CD14-positive monocyte (primary cell): Measurements from ENCODE around the gene ADAMTS17. TPM values are rescaled to one million over a fixed set of nuclear protein-coding genes. Genes with fewer than 3 reads are reported as not detected.

Experiments
- DNase-seq, 3 donors: peaks; one replicate each; pipeline ENCODE4 v3.0.0-alpha.2; 2011 to 2022
- H2AFZ ChIP-seq: 2 replicates; pipeline ENCODE4 v1.6.0; 2012; ENCODE audit warnings: mild to moderate bottlenecking, low read depth, low read length, inconsistent platforms; ENCODE audit not compliant: insufficient read depth, poor library complexity, severe bottlenecking
- H3K27ac ChIP-seq, 2 donors: 1 replicate in 1 of 2; 2 replicates in 1 of 2; pipeline ENCODE4 v1.5.1; 2012 to 2013; ENCODE audit warnings: low read length in 2 of 2, control low read depth in 1 of 2, inconsistent platforms in 1 of 2, low read depth in 1 of 2, mild to moderate bottlenecking in 1 of 2
- H3K27me3 ChIP-seq, 2 donors: one replicate each; pipeline versions ENCODE4 v1.6.0 to v1.6.1; 2011 to 2013; ENCODE audit warnings: low read length in 2 of 2; ENCODE audit not compliant: control insufficient read depth in 2 of 2, insufficient read depth in 2 of 2
- H3K36me3 ChIP-seq, 2 donors: replicated peaks in 1 of 2; 1 replicate in 1 of 2; 2 replicates in 1 of 2; pipeline versions ENCODE4 v1.5.1 to v1.6.1; 2012 to 2013; ENCODE audit warnings: low read length in 2 of 2, control low read depth in 1 of 2, inconsistent platforms in 1 of 2, mild to moderate bottlenecking in 1 of 2; ENCODE audit not compliant: insufficient read depth in 2 of 2, control insufficient read depth in 1 of 2
- H3K4me1 ChIP-seq, 2 donors: 1 replicate in 1 of 2; 2 replicates in 1 of 2; pipeline versions ENCODE4 v1.5.1 to v1.6.1; 2012 to 2013; ENCODE audit warnings: low read length in 2 of 2, control low read depth in 1 of 2, inconsistent platforms in 1 of 2, mild to moderate bottlenecking in 1 of 2, moderate library complexity in 1 of 2; ENCODE audit not compliant: insufficient read depth in 2 of 2, control insufficient read depth in 1 of 2
- H3K4me2 ChIP-seq: replicated peaks from 2 replicates; pipeline ENCODE3; 2012; ENCODE audit warnings: low read length, moderate library complexity, mild to moderate bottlenecking; ENCODE audit not compliant: poor library complexity, severe bottlenecking; ENCODE audit errors: extremely low read depth
- H3K4me3 ChIP-seq, 3 experiments: fragments of 200-600 bp in 1 of 3; sonication (generic) in 1 of 3; replicated peaks in 1 of 3; 1 replicate in 2 of 3; 2 replicates in 1 of 3; pipeline ENCODE4 v1.5.1; 2011 to 2013; ENCODE audit warnings: low read length in 3 of 3, mild to moderate bottlenecking in 3 of 3, control low read depth in 2 of 3, low read depth in 2 of 3, inconsistent platforms in 1 of 3, moderate library complexity in 1 of 3
- H3K79me2 ChIP-seq: 2 replicates; pipeline ENCODE4 v1.6.0; 2012; ENCODE audit warnings: mild to moderate bottlenecking, control low read depth, inconsistent platforms, low read length, moderate library complexity; ENCODE audit not compliant: insufficient read depth
- H3K9ac ChIP-seq: 2 replicates; pipeline ENCODE4 v1.6.0; 2017; ENCODE audit warnings: low read length, mild to moderate bottlenecking; ENCODE audit not compliant: insufficient read depth, poor library complexity, severe bottlenecking
- H3K9me3 ChIP-seq, 2 donors: replicated peaks in 1 of 2; 1 replicate in 1 of 2; 2 replicates in 1 of 2; pipeline versions ENCODE4 v1.5.1 to v1.6.1; 2012 to 2013; ENCODE audit warnings: low read length in 2 of 2, control low read depth in 1 of 2; ENCODE audit not compliant: control insufficient read depth in 1 of 2, insufficient read depth in 1 of 2
- H4K20me1 ChIP-seq: 2 replicates; pipeline ENCODE4 v1.6.0; 2012; ENCODE audit warnings: mild to moderate bottlenecking, low read length, control low read depth, moderate library complexity; ENCODE audit not compliant: insufficient read depth
- H3K27ac Mint-ChIP-seq, 7 donors: one replicate each; pipeline ENCODE4 v1.8.0; 2020; ENCODE audit warnings: mild to moderate bottlenecking in 7 of 7, mixed read lengths in 7 of 7, moderate library complexity in 6 of 7, inconsistent platforms in 2 of 7
- H3K27me3 Mint-ChIP-seq, 3 donors: one replicate each; pipeline ENCODE4 v1.8.0; 2021 to 2022; ENCODE audit warnings: low read depth in 3 of 3, mild to moderate bottlenecking in 3 of 3, mixed read lengths in 3 of 3, moderate library complexity in 3 of 3, inconsistent platforms in 1 of 3
- H3K36me3 Mint-ChIP-seq, 2 donors: one replicate each; pipeline ENCODE4 v1.8.0; 2020; ENCODE audit warnings: mixed read lengths in 2 of 2, inconsistent platforms in 1 of 2, mild to moderate bottlenecking in 1 of 2
- H3K4me1 Mint-ChIP-seq: one replicate; pipeline ENCODE4 v1.8.0; 2020; ENCODE audit warnings: mild to moderate bottlenecking, mixed read lengths
- H3K4me3 Mint-ChIP-seq, 2 donors: one replicate each; pipeline ENCODE4 v1.8.0; 2020; ENCODE audit warnings: mild to moderate bottlenecking in 2 of 2, mixed read lengths in 2 of 2, moderate library complexity in 1 of 2
- H3K9me3 Mint-ChIP-seq, 7 donors: one replicate each; pipeline ENCODE4 v1.8.0; 2020 to 2022; ENCODE audit warnings: mixed read lengths in 7 of 7, mild to moderate bottlenecking in 6 of 7, moderate library complexity in 6 of 7, inconsistent platforms in 2 of 7
- CTCF ChIP-seq: fragments of 200-600 bp; IDR thresholded peaks from one replicate; pipeline ENCODE4 v1.8.0; 2022; ENCODE audit warnings: antibody characterized with exemption, mild to moderate bottlenecking
- WGBS: methylation state at CpG from one replicate; pipeline ENCODE4 v1.1.5; 2013; ENCODE audit warnings: missing lambda C conversion rate; ENCODE audit not compliant: insufficient coverage; 5-methylcytosine and 5-hydroxymethylcytosine counted together
- intact Hi-C, 2 donors: fragments of 100-400 bp; cut with micrococcal nuclease; formaldehyde crosslinking; loops; one replicate each; pipeline versions ENCODE4 v1.15.0 to v1.15.1; 2023
- polyA plus RNA-seq, 3 donors: library from polyadenylated mRNA; depleted of rRNA in 1 of 3; unstranded in 2 of 3; stranded (reverse) in 1 of 3; fragments of 300-500 nt in 2 of 3; fragments of >200 nt in 1 of 3; fragmentation: Illumina TruSeq in 2 of 3; gene quantifications; 1 replicate in 2 of 3; 2 replicates in 1 of 3; pipeline ENCODE4 v1.2.3, GENCODE V29; 2012 to 2021

Gene ADAMTS17
- polyA plus RNA-seq, 3 donors: 0.03 to 0.25 TPM; not detected in 1

DNA sequence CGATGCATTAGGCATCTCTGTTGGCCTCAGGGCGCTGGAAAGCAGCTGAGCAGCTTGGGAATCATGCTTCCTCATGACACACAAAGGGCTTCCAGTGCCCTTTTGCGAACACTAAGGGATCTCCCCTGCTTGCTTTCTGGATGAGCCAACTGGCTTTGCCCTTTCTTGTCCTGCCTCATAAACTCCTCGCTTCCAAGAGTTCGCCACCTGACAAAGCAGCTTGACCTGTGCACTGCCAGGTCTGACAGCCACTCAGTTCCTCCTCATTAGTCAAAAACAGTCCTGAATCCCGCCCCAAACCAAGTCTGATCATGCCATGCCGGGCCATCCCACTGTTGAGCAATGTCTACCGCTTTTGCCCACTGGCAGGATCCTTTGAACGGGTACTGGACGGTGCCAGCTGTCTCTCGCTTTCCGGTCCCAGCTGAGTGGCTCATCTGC is 343.1 kb downstream of the ADAMTS17 start:
- H3K4me1 ChIP-seq: no peaks in the 10 kb centered on the region
- 88% methylated on average over 12 of the region's 12 CpGs for WGBS
- DNase-seq: no peak
- H2AFZ ChIP-seq: no peak overlapping the region
- no peaks in the 10 kb centered on the region for H3K36me3 Mint-ChIP-seq
- H3K4me3 ChIP-seq: no peak overlapping the region
- no peaks in the 10 kb centered on the region for H4K20me1 ChIP-seq
- intact Hi-C loops: no loop called here
- H3K4me2 ChIP-seq: no peak overlapping the region
- H3K36me3 ChIP-seq: no peaks in the 10 kb centered on the region
- H3K9me3 ChIP-seq: no peaks in the 10 kb centered on the region
- TF ChIP-seq CTCF: no peak
- no peak overlapping the region for H3K4me3 Mint-ChIP-seq
- H3K27me3 ChIP-seq: no peaks in the 10 kb centered on the region
- no peaks in the 10 kb centered on the region for H3K4me1 Mint-ChIP-seq
- no peak overlapping the region for H3K27ac Mint-ChIP-seq
- H3K9me3 Mint-ChIP-seq: peaks cover 0 to 5% (median 0%) of the 10 kb centered on the region in 7 donors
- H3K79me2 ChIP-seq: no peaks in the 10 kb centered on the region
- no peak overlapping the region for H3K27ac ChIP-seq
- H3K9ac ChIP-seq: no peak overlapping the region
- peaks cover 5 to 7% (median 7%) of the 10 kb centered on the region in 3 donors for H3K27me3 Mint-ChIP-seq

GRCh38 chr15:99997112-99997651 is 344.6 kb downstream of the ADAMTS17 start:
- no peak for DNase-seq
- Histone ChIP-seq H3K36me3 (no peaks in the 10 kb centered on the region), H3K9me3 (no peaks in the 10 kb centered on the region), H3K27me3 (no peaks in the 10 kb centered on the region), H3K4me1 (no peaks in the 10 kb centered on the region), H3K79me2 (no peaks in the 10 kb centered on the region), H4K20me1 (no peaks in the 10 kb centered on the region), H3K4me3 (no peak overlapping the region), H3K9ac (no peak overlapping the region), H3K4me2 (no peak overlapping the region), H3K27ac (no peak overlapping the region), H2AFZ (no peak overlapping the region)
- 81% methylated on average over 16 of the region's 22 CpGs for WGBS
- TF ChIP-seq CTCF: no peak
- H3K9me3 Mint-ChIP-seq: peaks cover 0 to 6% (median 0%) of the 10 kb centered on the region in 7 donors
- no peaks in the 10 kb centered on the region for H3K36me3 Mint-ChIP-seq
- H3K4me3 Mint-ChIP-seq: no peak overlapping the region
- no peaks in the 10 kb centered on the region for H3K4me1 Mint-ChIP-seq
- intact Hi-C loops: no loop called here
- H3K27ac Mint-ChIP-seq: no peak overlapping the region
- H3K27me3 Mint-ChIP-seq: peaks cover 4 to 7% (median 6%) of the 10 kb centered on the region in 3 donors
